Measurements from ENCODE around the gene PRMT9.

The PRMT9 gene

GRCh38 chr4:147633113-147633512 is 50.9 kb downstream of the PRMT9 start:
- Histone ChIP-seq H3K36me3 (ENCODE audit: insufficient read depth, insufficient read length, low read length) (peaks cover 67% of the 10 kb centered on the region), H3K4me3 (ENCODE audit: insufficient read length, low read depth) (no peak overlapping the region)

GRCh38 chr4:147629783-147630730 is 53.9 kb downstream of the PRMT9 start:
- Histone ChIP-seq H3K9ac (ENCODE audit: insufficient read length, low read depth) (no peak overlapping the region), H3K27me3 (ENCODE audit: insufficient read depth, insufficient read length) (no peaks in the 10 kb centered on the region), H3K9me3 (ENCODE audit: insufficient read depth, low read length) (no peaks in the 10 kb centered on the region), H3K36me3 (ENCODE audit: insufficient read depth, insufficient read length, low read length) (peaks cover 69% of the 10 kb centered on the region), H3K4me3 (ENCODE audit: insufficient read length, low read depth) (no peak overlapping the region), H3K4me1 (ENCODE audit: insufficient read depth, insufficient read length) (no peaks in the 10 kb centered on the region)
- no peak for TF ChIP-seq YY1 (IDR thresholded peaks at IDR 0.05; ENCODE audit: insufficient read depth, insufficient read length)
- no peak for TF ChIP-seq ZNF274 (IDR thresholded peaks at IDR 0.05; ENCODE audit: low read depth, low read length)
- no peak for TF ChIP-seq SUZ12 (IDR thresholded peaks at IDR 0.05; ENCODE audit: extremely low read depth, insufficient read depth, insufficient read length)
- no peak for DNase-seq (ENCODE audit: low read depth, low spot score)

More at GRCh38 chr4:147633113-147633512, 50.9 kb downstream of the PRMT9 start:
- no peaks in the 10 kb centered on the region for H3K27me3 ChIP-seq (ENCODE audit: insufficient read depth, insufficient read length)
- H3K4me1 ChIP-seq (ENCODE audit: insufficient read depth, insufficient read length) = no peaks in the 10 kb centered on the region
- H3K9ac ChIP-seq (ENCODE audit: insufficient read length, low read depth) = no peak overlapping the region
- DNase-seq (ENCODE audit: low read depth, low spot score) = no peak
- H3K9me3 ChIP-seq (ENCODE audit: insufficient read depth, low read length) = no peaks in the 10 kb centered on the region
- TF ChIP-seq YY1 (IDR thresholded peaks at IDR 0.05; ENCODE audit: insufficient read depth, insufficient read length) = no peak
- TF ChIP-seq ZNF274 (IDR thresholded peaks at IDR 0.05; ENCODE audit: low read depth, low read length) = no peak
- no peak for TF ChIP-seq SUZ12 (IDR thresholded peaks at IDR 0.05; ENCODE audit: extremely low read depth, insufficient read depth, insufficient read length)

- H3K9ac ChIP-seq (ENCODE audit: insufficient read length, low read depth) = no peak overlapping the region
- DNase-seq (ENCODE audit: low read depth, low spot score) = no peak
- no peaks in the 10 kb centered on the region for H3K9me3 ChIP-seq (ENCODE audit: insufficient read depth, low read length)
- no peaks in the 10 kb centered on the region for H3K4me1 ChIP-seq (ENCODE audit: insufficient read depth, insufficient read length)
- H3K4me3 ChIP-seq (ENCODE audit: insufficient read length, low read depth) = no peak overlapping the region
- H3K36me3 ChIP-seq (ENCODE audit: insufficient read depth, insufficient read length, low read length) = peaks cover 66% of the 10 kb centered on the region
- TF ChIP-seq SUZ12 (IDR thresholded peaks at IDR 0.05; ENCODE audit: extremely low read depth, insufficient read depth, insufficient read length) = no peak
- TF ChIP-seq YY1 (IDR thresholded peaks at IDR 0.05; ENCODE audit: insufficient read depth, insufficient read length) = no peak
- no peak for TF ChIP-seq ZNF274 (IDR thresholded peaks at IDR 0.05; ENCODE audit: low read depth, low read length)
- no peaks in the 10 kb centered on the region for H3K27me3 ChIP-seq (ENCODE audit: insufficient read depth, insufficient read length)
Observed at GRCh38 chr4:147628415-147628814, 55.5 kb downstream of the PRMT9 start.

- Histone ChIP-seq H3K4me3 (ENCODE audit: insufficient read length, low read depth) (no peak overlapping the region), H3K27me3 (ENCODE audit: insufficient read depth, insufficient read length) (no peaks in the 10 kb centered on the region), H3K9me3 (ENCODE audit: insufficient read depth, low read length) (no peaks in the 10 kb centered on the region), H3K9ac (ENCODE audit: insufficient read length, low read depth) (no peak overlapping the region), H3K36me3 (ENCODE audit: insufficient read depth, insufficient read length, low read length) (peaks cover 65% of the 10 kb centered on the region), H3K4me1 (ENCODE audit: insufficient read depth, insufficient read length) (no peaks in the 10 kb centered on the region)
- DNase-seq (ENCODE audit: low read depth, low spot score) = no peak
- TF ChIP-seq SUZ12 (IDR thresholded peaks at IDR 0.05; ENCODE audit: extremely low read depth, insufficient read depth, insufficient read length) (no peak), YY1 (IDR thresholded peaks at IDR 0.05; ENCODE audit: insufficient read depth, insufficient read length) (no peak), ZNF274 (IDR thresholded peaks at IDR 0.05; ENCODE audit: low read depth, low read length) (no peak)
Observed at GRCh38 chr4:147626903-147627302, 57.1 kb downstream of the PRMT9 start.

- no peaks in the 10 kb centered on the region for H3K9me3 ChIP-seq (ENCODE audit: insufficient read depth, low read length)
- peaks cover 67% of the 10 kb centered on the region for H3K36me3 ChIP-seq (ENCODE audit: insufficient read depth, insufficient read length, low read length)
- no peak overlapping the region for H3K4me3 ChIP-seq (ENCODE audit: insufficient read length, low read depth)
- no peaks in the 10 kb centered on the region for H3K4me1 ChIP-seq (ENCODE audit: insufficient read depth, insufficient read length)
- H3K9ac ChIP-seq (ENCODE audit: insufficient read length, low read depth) = no peak overlapping the region
- no peak for TF ChIP-seq SUZ12 (IDR thresholded peaks at IDR 0.05; ENCODE audit: extremely low read depth, insufficient read depth, insufficient read length)
- TF ChIP-seq YY1 (IDR thresholded peaks at IDR 0.05; ENCODE audit: insufficient read depth, insufficient read length) = no peak
- no peak for TF ChIP-seq ZNF274 (IDR thresholded peaks at IDR 0.05; ENCODE audit: low read depth, low read length)
- no peak for DNase-seq (ENCODE audit: low read depth, low spot score)
- H3K27me3 ChIP-seq (ENCODE audit: insufficient read depth, insufficient read length) = no peaks in the 10 kb centered on the region
Observed at GRCh38 chr4:147625733-147626132, 58.2 kb downstream of the PRMT9 start.

- Histone ChIP-seq H3K9me3 (ENCODE audit: insufficient read depth, low read length) (no peaks in the 10 kb centered on the region), H3K4me3 (ENCODE audit: insufficient read length, low read depth) (no peak overlapping the region), H3K9ac (ENCODE audit: insufficient read length, low read depth) (no peak overlapping the region), H3K36me3 (ENCODE audit: insufficient read depth, insufficient read length, low read length) (peaks cover 37% of the 10 kb centered on the region), H3K27me3 (ENCODE audit: insufficient read depth, insufficient read length) (no peaks in the 10 kb centered on the region), H3K4me1 (ENCODE audit: insufficient read depth, insufficient read length) (no peaks in the 10 kb centered on the region)
- DNase-seq (ENCODE audit: low read depth, low spot score) = no peak
- TF ChIP-seq YY1 (IDR thresholded peaks at IDR 0.05; ENCODE audit: insufficient read depth, insufficient read length) (no peak), SUZ12 (IDR thresholded peaks at IDR 0.05; ENCODE audit: extremely low read depth, insufficient read depth, insufficient read length) (no peak), ZNF274 (IDR thresholded peaks at IDR 0.05; ENCODE audit: low read depth, low read length) (no peak)
Observed at GRCh38 chr4:147620315-147620714, 63.6 kb downstream of the PRMT9 start.
